Glutamatergic neuron (in vitro differentiated cells): Measurements from ENCODE around the gene PTPRB. TPM values are rescaled to one million over a fixed set of nuclear protein-coding genes. Genes with fewer than 3 reads are reported as not detected.

Experiments
- DNase-seq: peaks from one replicate; pipeline ENCODE4 v3.0.0; 2022
- H3K27ac Mint-ChIP-seq: one replicate; pipeline ENCODE4 v1.8.0; 2020; ENCODE audit warnings: mild to moderate bottlenecking, mixed read lengths, inconsistent platforms; ENCODE audit not compliant: unreplicated experiment
- H3K27me3 Mint-ChIP-seq: one replicate; pipeline ENCODE4 v1.8.0; 2020; ENCODE audit warnings: mild to moderate bottlenecking, moderate library complexity, mixed read lengths, inconsistent platforms; ENCODE audit not compliant: unreplicated experiment
- H3K36me3 Mint-ChIP-seq: one replicate; pipeline ENCODE4 v1.8.0; 2020; ENCODE audit warnings: mild to moderate bottlenecking, mixed read lengths, inconsistent platforms; ENCODE audit not compliant: unreplicated experiment
- H3K4me1 Mint-ChIP-seq: one replicate; pipeline ENCODE4 v1.8.0; 2020; ENCODE audit warnings: mild to moderate bottlenecking, low read depth, mixed read lengths, inconsistent platforms; ENCODE audit not compliant: unreplicated experiment
- H3K4me3 Mint-ChIP-seq: one replicate; pipeline ENCODE4 v1.8.0; 2020; ENCODE audit warnings: mild to moderate bottlenecking, mixed read lengths, inconsistent platforms; ENCODE audit not compliant: unreplicated experiment
- H3K9me3 Mint-ChIP-seq: one replicate; pipeline ENCODE4 v1.8.0; 2020; ENCODE audit warnings: mild to moderate bottlenecking, moderate library complexity, mixed read lengths, inconsistent platforms; ENCODE audit not compliant: unreplicated experiment
- total RNA-seq: library from RNA; stranded (reverse); fragmentation: NEBNext Ultra II Directional; extraction: Animal tissue kit (Norgen Biotek cat#: 25700); gene quantifications from one replicate; pipeline ENCODE4 v1.2.1, GENCODE V29; 2021; ENCODE audit not compliant: unreplicated experiment
- TF ChIP-seq, protein P1 (sequence below): fragments of 200-600 bp; sonication (generic); IDR thresholded peaks from one replicate; pipeline ENCODE4 v1.5.0; 2021; ENCODE audit not compliant: partially characterized antibody, unreplicated experiment

The PTPRB gene
- total RNA-seq, 1 donor from 2014 or later, result 0.17 TPM

DNA sequence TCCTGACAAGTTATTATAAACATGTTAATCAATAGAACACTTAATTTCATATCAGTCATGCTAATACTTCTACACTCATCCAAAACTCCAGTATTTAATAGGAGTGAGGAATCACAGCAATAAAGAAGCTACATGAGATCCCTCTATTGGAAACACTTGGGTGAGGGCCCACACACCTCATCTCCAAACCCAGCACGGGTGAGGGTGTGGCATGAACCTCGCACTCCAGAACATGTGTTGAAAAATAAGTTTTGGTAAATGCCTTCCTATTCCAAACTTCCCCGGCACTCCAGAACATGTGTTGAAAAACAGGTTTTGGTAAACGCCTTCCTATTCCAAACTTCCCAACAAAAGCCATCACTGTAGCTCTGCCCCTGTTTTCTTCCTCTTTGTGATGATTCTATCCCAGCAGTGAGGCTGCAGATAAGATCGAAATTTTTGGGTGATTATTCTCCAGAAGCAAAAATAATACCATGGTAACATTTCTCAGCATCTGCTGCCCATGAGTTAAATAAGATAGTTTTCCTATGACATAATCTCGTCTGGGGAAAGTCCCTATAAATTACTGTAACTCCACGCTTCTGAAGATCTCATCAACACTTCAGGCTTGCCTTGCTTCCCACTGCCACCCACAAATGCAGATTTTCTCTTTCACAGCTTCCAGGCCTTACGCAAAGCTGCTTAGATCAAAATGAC, 24.4 kb upstream of the PTPRB start:
- TF ChIP-seq, protein P1, sequence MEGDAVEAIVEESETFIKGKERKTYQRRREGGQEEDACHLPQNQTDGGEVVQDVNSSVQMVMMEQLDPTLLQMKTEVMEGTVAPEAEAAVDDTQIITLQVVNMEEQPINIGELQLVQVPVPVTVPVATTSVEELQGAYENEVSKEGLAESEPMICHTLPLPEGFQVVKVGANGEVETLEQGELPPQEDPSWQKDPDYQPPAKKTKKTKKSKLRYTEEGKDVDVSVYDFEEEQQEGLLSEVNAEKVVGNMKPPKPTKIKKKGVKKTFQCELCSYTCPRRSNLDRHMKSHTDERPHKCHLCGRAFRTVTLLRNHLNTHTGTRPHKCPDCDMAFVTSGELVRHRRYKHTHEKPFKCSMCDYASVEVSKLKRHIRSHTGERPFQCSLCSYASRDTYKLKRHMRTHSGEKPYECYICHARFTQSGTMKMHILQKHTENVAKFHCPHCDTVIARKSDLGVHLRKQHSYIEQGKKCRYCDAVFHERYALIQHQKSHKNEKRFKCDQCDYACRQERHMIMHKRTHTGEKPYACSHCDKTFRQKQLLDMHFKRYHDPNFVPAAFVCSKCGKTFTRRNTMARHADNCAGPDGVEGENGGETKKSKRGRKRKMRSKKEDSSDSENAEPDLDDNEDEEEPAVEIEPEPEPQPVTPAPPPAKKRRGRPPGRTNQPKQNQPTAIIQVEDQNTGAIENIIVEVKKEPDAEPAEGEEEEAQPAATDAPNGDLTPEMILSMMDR, result no peak
- Mint-ChIP-seq H3K9me3 (no peaks in the 10 kb centered on the region), H3K4me1 (no peaks in the 10 kb centered on the region), H3K36me3 (no peaks in the 10 kb centered on the region), H3K27ac (no peak overlapping the region), H3K27me3 (peaks cover 1% of the 10 kb centered on the region), H3K4me3 (no peak overlapping the region)
- DNase-seq, result no peak

DNA sequence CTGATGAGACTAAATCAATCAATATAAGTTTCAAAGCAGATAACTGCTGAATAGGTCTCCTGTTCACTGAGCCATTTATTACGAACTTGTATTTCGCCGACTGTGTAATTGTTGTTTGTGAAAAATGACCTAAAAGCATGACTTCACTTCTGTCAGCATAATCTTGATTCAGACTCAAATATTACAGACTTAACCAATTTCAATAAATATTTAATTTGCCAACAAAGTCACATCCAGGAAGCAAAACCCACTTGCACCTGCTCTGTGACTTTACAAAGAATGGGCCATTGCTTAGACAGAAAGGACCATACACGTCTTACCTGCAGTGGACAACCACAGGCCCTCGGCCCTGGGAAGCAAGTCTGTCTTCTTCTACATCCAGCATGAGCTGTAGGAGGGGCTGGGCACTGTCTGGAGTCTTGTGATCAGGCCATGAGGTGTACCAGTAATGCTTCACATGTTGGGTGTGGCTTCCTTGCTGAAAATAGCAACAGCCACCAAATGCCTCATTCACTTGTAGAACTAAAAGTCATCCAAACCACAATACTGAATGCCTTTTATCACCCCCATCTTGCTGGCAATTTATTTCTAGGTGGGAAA, 23.5 kb upstream of the PTPRB start:
- H3K27ac Mint-ChIP-seq, result no peak overlapping the region
- no peak overlapping the region for H3K4me3 Mint-ChIP-seq
- DNase-seq, result no peak
- H3K9me3 Mint-ChIP-seq, result no peaks in the 10 kb centered on the region
- no peaks in the 10 kb centered on the region for H3K36me3 Mint-ChIP-seq
- peaks cover 1% of the 10 kb centered on the region for H3K27me3 Mint-ChIP-seq
- TF ChIP-seq, protein P1, result no peak
- no peaks in the 10 kb centered on the region for H3K4me1 Mint-ChIP-seq

DNA sequence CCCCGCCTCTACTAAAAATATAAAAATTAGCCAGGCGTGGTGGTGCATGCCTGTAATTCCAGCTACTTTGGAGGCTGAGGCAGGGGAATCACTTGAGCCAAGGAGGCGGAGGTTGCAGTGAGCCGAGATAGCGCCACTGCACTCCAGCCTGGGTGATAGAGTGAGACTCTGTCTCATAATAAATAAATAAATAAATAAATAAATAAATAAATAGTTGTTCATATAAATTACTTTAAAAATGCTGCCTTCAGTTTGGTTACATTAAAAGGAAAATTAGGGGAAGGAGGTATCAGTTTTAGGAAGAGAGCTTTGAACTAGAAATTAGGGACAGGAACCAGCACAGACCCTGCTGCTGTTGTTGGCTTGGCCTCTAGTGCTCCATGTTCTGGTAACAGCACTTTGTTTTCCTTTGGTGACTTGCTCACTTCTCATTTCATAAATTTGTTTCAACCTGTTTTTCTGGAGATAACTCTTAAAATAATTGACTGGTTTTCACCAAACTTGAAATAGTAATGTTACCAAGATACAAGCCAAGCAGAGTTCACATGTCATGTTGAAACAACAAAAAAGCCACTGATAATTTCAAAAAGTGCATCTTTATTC, 22.9 kb upstream of the PTPRB start:
- H3K36me3 Mint-ChIP-seq, result no peaks in the 10 kb centered on the region
- no peaks in the 10 kb centered on the region for H3K4me1 Mint-ChIP-seq
- TF ChIP-seq, protein P1, result no peak
- peaks cover 1% of the 10 kb centered on the region for H3K27me3 Mint-ChIP-seq
- H3K27ac Mint-ChIP-seq, result no peak overlapping the region
- DNase-seq, result no peak
- H3K9me3 Mint-ChIP-seq, result no peaks in the 10 kb centered on the region
- H3K4me3 Mint-ChIP-seq, result no peak overlapping the region

DNA sequence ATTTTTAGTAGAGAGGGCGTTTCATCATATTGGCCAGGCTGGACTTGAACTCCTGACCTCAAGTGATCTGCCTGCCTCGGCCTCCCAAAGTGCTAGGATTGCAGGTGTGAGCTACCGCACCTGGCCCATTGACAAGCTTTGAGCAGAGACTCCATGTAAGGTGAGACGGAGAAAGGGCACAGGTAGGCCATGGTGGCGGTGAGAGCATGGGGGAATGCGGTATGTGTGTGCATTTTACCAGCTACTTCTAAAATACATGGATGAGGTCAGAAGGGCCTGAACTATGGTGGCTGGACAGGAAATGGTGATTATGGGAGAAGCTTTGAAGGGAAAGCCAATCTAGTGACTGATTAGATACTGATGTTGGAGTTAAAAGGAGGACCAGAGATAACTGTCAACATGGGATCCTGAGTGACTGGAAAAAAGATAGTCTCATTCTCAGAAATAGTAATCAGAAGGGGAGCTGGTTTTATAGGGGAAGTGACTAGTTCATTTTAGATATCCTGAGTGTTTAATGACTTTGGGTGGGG, 21.9 kb upstream of the PTPRB start:
- Mint-ChIP-seq H3K27me3 (no peaks in the 10 kb centered on the region), H3K36me3 (no peaks in the 10 kb centered on the region), H3K4me3 (no peak overlapping the region), H3K4me1 (no peaks in the 10 kb centered on the region), H3K27ac (no peak overlapping the region), H3K9me3 (no peaks in the 10 kb centered on the region)
- TF ChIP-seq, protein P1, result no peak
- no peak for DNase-seq
